ENCODE data around the gene IL1RAP. TPM values are rescaled to one million over a fixed set of nuclear protein-coding genes. Genes with fewer than 3 reads are reported as not detected.

The IL1RAP gene
- total RNA-seq, 2 experiments from 2014 or later = 13.7 to 14.7 TPM

- Mint-ChIP-seq H3K27ac (no peak overlapping the region), H3K4me1 (ENCODE audit: low read depth) (peaks cover 15% of the 10 kb centered on the region), H3K4me3 (no peak overlapping the region), H3K27me3 (no peaks in the 10 kb centered on the region), H3K36me3 (ENCODE audit: low read depth) (peaks cover 4% of the 10 kb centered on the region), H3K9me3 (no peaks in the 10 kb centered on the region)
- DNase-seq = no peak
- ChIA-PET CTCF (no interaction called here), POLR2A (no interaction called here)
- intact Hi-C loops (cut with DNase I, micrococcal nuclease) = no loop called here
- no peak for TF ChIP-seq CTCF (IDR thresholded peaks at IDR 0.05)
- no peaks in the 10 kb centered on the region for H3K27me3 ChIP-seq (ENCODE audit: control insufficient read depth in 1 of 2, insufficient read depth in 2 of 2, low read length in 2 of 2)
- ATAC-seq (ENCODE audit: poor library complexity) = no peak
- H3K4me1 ChIP-seq (ENCODE audit: insufficient read depth, low read length) = no peaks in the 10 kb centered on the region
- no peaks in the 10 kb centered on the region for H3K36me3 ChIP-seq (ENCODE audit: insufficient read depth, low read length)
- no peak overlapping the region for H3K27ac ChIP-seq (ENCODE audit: low read depth in 1 of 2, low read length in 2 of 2)
- H3K4me3 ChIP-seq (ENCODE audit: low read length) = no peak overlapping the region
- no peaks in the 10 kb centered on the region for H3K9me3 ChIP-seq (ENCODE audit: control insufficient read depth in 1 of 2, insufficient read depth in 1 of 2, low read length in 2 of 2)
Measured at GRCh38 chr3:190542846-190543245, 29.0 kb downstream of the IL1RAP start.

- POLR2A ChIA-PET = no interaction called here
- no peak for TF ChIP-seq CTCF (IDR thresholded peaks at IDR 0.05)
- CTCF ChIA-PET = no interaction called here
Measured at GRCh38 chr3:190543671-190544070, 29.8 kb downstream of the IL1RAP start.

GRCh38 chr3:190545191-190545590 lies 31.3 kb downstream of the IL1RAP start:
- intact Hi-C loops (cut with DNase I, micrococcal nuclease) = no loop called here
- DNase-seq = no peak
- POLR2A ChIA-PET = no interaction called here
- no peak overlapping the region for H3K4me3 Mint-ChIP-seq
- no peak overlapping the region for H3K27ac ChIP-seq (ENCODE audit: low read depth in 1 of 2, low read length in 2 of 2)
- peaks cover 23% of the 10 kb centered on the region for H3K36me3 Mint-ChIP-seq (ENCODE audit: low read depth)
- H3K36me3 ChIP-seq (ENCODE audit: insufficient read depth, low read length) = no peaks in the 10 kb centered on the region
- H3K4me1 Mint-ChIP-seq (ENCODE audit: low read depth) = peaks cover 1% of the 10 kb centered on the region
- no peaks in the 10 kb centered on the region for H3K27me3 ChIP-seq (ENCODE audit: control insufficient read depth in 1 of 2, insufficient read depth in 2 of 2, low read length in 2 of 2)
- CTCF ChIA-PET = no interaction called here
- H3K4me3 ChIP-seq (ENCODE audit: low read length) = no peak overlapping the region
- H3K27me3 Mint-ChIP-seq = no peaks in the 10 kb centered on the region
- ATAC-seq (ENCODE audit: poor library complexity) = no peak
- H3K9me3 ChIP-seq (ENCODE audit: control insufficient read depth in 1 of 2, insufficient read depth in 1 of 2, low read length in 2 of 2) = peaks cover 0 to 3% of the 10 kb centered on the region in 2 experiments
- H3K9me3 Mint-ChIP-seq = peaks cover 2% of the 10 kb centered on the region
- no peak overlapping the region for H3K27ac Mint-ChIP-seq
- H3K4me1 ChIP-seq (ENCODE audit: insufficient read depth, low read length) = no peaks in the 10 kb centered on the region
- no peak for TF ChIP-seq CTCF (IDR thresholded peaks at IDR 0.05)

More at GRCh38 chr3:190543671-190544070, 29.8 kb downstream of the IL1RAP start:
- Mint-ChIP-seq H3K9me3 (no peaks in the 10 kb centered on the region), H3K36me3 (ENCODE audit: low read depth) (peaks cover 9% of the 10 kb centered on the region), H3K4me1 (ENCODE audit: low read depth) (peaks cover 7% of the 10 kb centered on the region), H3K27me3 (no peaks in the 10 kb centered on the region), H3K27ac (no peak overlapping the region), H3K4me3 (no peak overlapping the region)
- Histone ChIP-seq H3K27me3 (ENCODE audit: control insufficient read depth in 1 of 2, insufficient read depth in 2 of 2, low read length in 2 of 2) (no peaks in the 10 kb centered on the region), H3K27ac (ENCODE audit: low read depth in 1 of 2, low read length in 2 of 2) (no peak overlapping the region), H3K4me3 (ENCODE audit: low read length) (no peak overlapping the region), H3K4me1 (ENCODE audit: insufficient read depth, low read length) (no peaks in the 10 kb centered on the region), H3K36me3 (ENCODE audit: insufficient read depth, low read length) (no peaks in the 10 kb centered on the region), H3K9me3 (ENCODE audit: control insufficient read depth in 1 of 2, insufficient read depth in 1 of 2, low read length in 2 of 2) (no peaks in the 10 kb centered on the region)
- DNase-seq = no peak
- intact Hi-C loops (cut with DNase I, micrococcal nuclease) = no loop called here
- ATAC-seq (ENCODE audit: poor library complexity) = no peak

Data from CD4-positive, alpha-beta T cell (primary cell).